H1 (cell line): ENCODE measurements around the gene ZFAND2B. TPM values are rescaled to one million over a fixed set of nuclear protein-coding genes. Genes with fewer than 3 reads are reported as not detected.

ENCODE experiments used
- CTCF ChIA-PET: fragments of 300-600 bp; sonication (Branson Sonifier 250); formaldehyde crosslinking; loops from one replicate; lab custom pipeline; 2021; ENCODE audit not compliant: partially characterized antibody; lab: Charles Lee
- POLR2A ChIA-PET: fragments of 300-600 bp; sonication (Branson Sonifier 250); formaldehyde crosslinking; loops from one replicate; lab custom pipeline; 2021; ENCODE audit warnings: inconsistent platforms; ENCODE audit not compliant: partially characterized antibody; lab: Charles Lee
- DNase-seq, 2 experiments: peaks; one replicate each; pipeline versions ENCODE4 v3.0.0 to v3.0.0-alpha.2; 2010 to 2022; ENCODE audit warnings: low spot score in 2 of 2, low read depth in 1 of 2, mixed read lengths in 1 of 2
- FAIRE-seq: peaks from 2 replicates; lab custom pipeline; 2011; peaks lifted over from hg19 to GRCh38; lab: Jason Lieb, UNC
- H2AFZ ChIP-seq: 2 replicates; pipeline ENCODE4 v1.8.1; 2012; ENCODE audit warnings: low read length, inconsistent platforms
- H2AK5ac ChIP-seq: 2 replicates; pipeline ENCODE4 v1.6.1; 2013; ENCODE audit warnings: low read depth, low read length
- H2BK120ac ChIP-seq: replicated peaks from 2 replicates; pipeline ENCODE3; 2013; ENCODE audit warnings: low read depth, low read length, inconsistent platforms
- H2BK12ac ChIP-seq: 2 replicates; pipeline ENCODE4 v1.6.1; 2013; ENCODE audit warnings: low read depth, low read length
- H2BK15ac ChIP-seq: 2 replicates; pipeline ENCODE4 v1.6.1; 2013; ENCODE audit warnings: low read length
- H2BK20ac ChIP-seq: 2 replicates; pipeline ENCODE4 v1.6.1; 2013; ENCODE audit warnings: low read length
- H2BK5ac ChIP-seq: 2 replicates; pipeline ENCODE4 v1.6.1; 2013; ENCODE audit warnings: low read depth, low read length
- H3K14ac ChIP-seq: 2 replicates; pipeline ENCODE4 v1.6.1; 2013; ENCODE audit warnings: inconsistent platforms; ENCODE audit not compliant: insufficient read length
- H3K18ac ChIP-seq: 2 replicates; pipeline ENCODE4 v1.6.1; 2013; ENCODE audit warnings: low read length; ENCODE audit errors: extremely low read depth
- H3K23ac ChIP-seq: 2 replicates; pipeline ENCODE4 v1.6.1; 2013; ENCODE audit warnings: inconsistent platforms; ENCODE audit not compliant: insufficient read length
- H3K23me2 ChIP-seq: 2 replicates; pipeline ENCODE4 v1.6.1; 2013; ENCODE audit warnings: low read depth, low read length
- H3K27ac ChIP-seq: 2 replicates; pipeline ENCODE4 v1.6.1; 2011; ENCODE audit warnings: low read depth, low read length, inconsistent platforms
- H3K27me3 ChIP-seq, 4 experiments: replicated peaks in 1 of 4; 1 replicate in 1 of 4; 2 replicates in 3 of 4; pipeline versions ENCODE4 v1.6.1 to v1.8.1; 2011 to 2013; ENCODE audit warnings: low read length in 3 of 4, mild to moderate bottlenecking in 3 of 4, inconsistent platforms in 2 of 4, mixed read lengths in 2 of 4, moderate library complexity in 1 of 4; ENCODE audit not compliant: control insufficient read depth in 3 of 4, insufficient read depth in 3 of 4; ENCODE audit errors: extremely low read depth in 1 of 4
- H3K36me3 ChIP-seq, 4 experiments: 2 replicates each; pipeline versions ENCODE4 v1.6.1 to v1.8.1; 2011 to 2013; ENCODE audit warnings: mild to moderate bottlenecking in 4 of 4, low read length in 3 of 4, moderate library complexity in 2 of 4, control low read depth in 1 of 4, inconsistent platforms in 1 of 4; ENCODE audit not compliant: insufficient read depth in 4 of 4, control insufficient read depth in 2 of 4
- H3K4ac ChIP-seq: replicated peaks from 2 replicates; pipeline ENCODE3; 2013; ENCODE audit warnings: low read length, low read depth, mixed read lengths, inconsistent platforms; ENCODE audit not compliant: insufficient read length
- H3K4me1 ChIP-seq, 4 experiments: replicated peaks in 1 of 4; 1 replicate in 1 of 4; 2 replicates in 3 of 4; pipeline versions ENCODE4 v1.6.1 to v1.8.1; 2011 to 2013; ENCODE audit warnings: low read length in 3 of 4, inconsistent platforms in 2 of 4, mixed read lengths in 1 of 4; ENCODE audit not compliant: insufficient read depth in 4 of 4, control insufficient read depth in 3 of 4
- H3K4me2 ChIP-seq, 2 experiments: 2 replicates each; pipeline versions ENCODE4 v1.6.1 to v1.8.1; 2011 to 2013; ENCODE audit warnings: low read depth in 2 of 2, low read length in 2 of 2, control low read depth in 1 of 2, inconsistent platforms in 1 of 2, mild to moderate bottlenecking in 1 of 2; ENCODE audit not compliant: insufficient read depth in 1 of 2
- H3K4me3 ChIP-seq, 4 experiments: fragments of 200-600, 300-600 bp in 1 of 4; sonication (generic), shearing (Covaris generic), sonication (Bioruptor Twin) in 1 of 4; 2 replicates each; pipeline versions ENCODE4 v1.5.1 to v1.8.1; 2011 to 2016; ENCODE audit warnings: low read length in 4 of 4, low read depth in 3 of 4, control low read depth in 2 of 4, inconsistent platforms in 2 of 4, mild to moderate bottlenecking in 2 of 4, mixed read lengths in 1 of 4, moderate library complexity in 1 of 4; ENCODE audit not compliant: insufficient read depth in 2 of 4; ENCODE audit errors: extremely low read depth in 1 of 4
- H3K56ac ChIP-seq: replicated peaks from 2 replicates; pipeline ENCODE3; 2013; ENCODE audit warnings: low read depth, mild to moderate bottlenecking, mixed read lengths, low read length, inconsistent platforms; ENCODE audit not compliant: insufficient read length
- H3K79me1 ChIP-seq: 2 replicates; pipeline ENCODE4 v1.6.1; 2013; ENCODE audit warnings: low read depth, low read length, control low read depth
- H3K79me2 ChIP-seq, 2 experiments: 2 replicates each; pipeline versions ENCODE4 v1.6.1 to v1.8.1; 2012 to 2013; ENCODE audit warnings: low read length in 2 of 2, mild to moderate bottlenecking in 2 of 2, inconsistent platforms in 1 of 2; ENCODE audit not compliant: insufficient read depth in 2 of 2, control insufficient read depth in 1 of 2
- H3K9ac ChIP-seq, 4 experiments: replicated peaks in 1 of 4; 1 replicate in 1 of 4; 2 replicates in 3 of 4; pipeline versions ENCODE4 v1.6.1 to v1.8.1; 2011 to 2013; ENCODE audit warnings: low read depth in 3 of 4, low read length in 3 of 4, control low read depth in 2 of 4, mild to moderate bottlenecking in 2 of 4, moderate library complexity in 2 of 4, inconsistent platforms in 1 of 4; ENCODE audit errors: extremely low read depth in 1 of 4
- H3K9me3 ChIP-seq, 2 experiments: 2 replicates each; pipeline versions ENCODE4 v1.6.1 to v1.8.1; 2012 to 2013; ENCODE audit warnings: mild to moderate bottlenecking in 2 of 2, moderate library complexity in 2 of 2, control low read depth in 1 of 2, inconsistent platforms in 1 of 2, low read depth in 1 of 2, low read length in 1 of 2, mixed read lengths in 1 of 2; ENCODE audit not compliant: insufficient read depth in 2 of 2
- H4K20me1 ChIP-seq, 2 experiments: replicated peaks in 1 of 2; 2 replicates each; pipeline versions ENCODE3 to v1.8.1; 2011 to 2013; ENCODE audit warnings: inconsistent platforms in 2 of 2, low read length in 2 of 2, mild to moderate bottlenecking in 1 of 2; ENCODE audit not compliant: insufficient read depth in 2 of 2, control insufficient read depth in 1 of 2
- H4K5ac ChIP-seq: 2 replicates; pipeline ENCODE4 v1.6.1; 2013; ENCODE audit warnings: low read length, low read depth, mixed read lengths, inconsistent platforms; ENCODE audit not compliant: insufficient read length
- H4K8ac ChIP-seq: 2 replicates; pipeline ENCODE4 v1.8.0; 2013; ENCODE audit warnings: mild to moderate bottlenecking, moderate library complexity, low read length, inconsistent platforms; ENCODE audit not compliant: insufficient read depth; ENCODE audit errors: extremely low read depth
- H4K91ac ChIP-seq: replicated peaks from 2 replicates; pipeline ENCODE3; 2013; ENCODE audit warnings: low read length, mixed read lengths, inconsistent platforms; ENCODE audit not compliant: insufficient read length
- ASH2L ChIP-seq: fragments of 200-600, 300-600 bp; sonication (generic); IDR thresholded peaks from one replicate; pipeline ENCODE4 v1.7.1; 2017; ENCODE audit warnings: low read length
- CBX8 ChIP-seq: fragments of 300-800, 300-1000 bp; sonication (generic); IDR thresholded peaks from 2 replicates; pipeline ENCODE4 v1.7.1; 2016; ENCODE audit warnings: low read depth, low read length, borderline replicate concordance
- CEBPB ChIP-seq: IDR thresholded peaks from 2 replicates; pipeline ENCODE4 v1.6.1; 2012; ENCODE audit warnings: low read depth, low read length
- GABPA ChIP-seq: IDR thresholded peaks from 2 replicates; pipeline ENCODE4 v1.6.1; 2011; ENCODE audit warnings: mild to moderate bottlenecking, low read length, moderate library complexity, borderline replicate concordance; ENCODE audit not compliant: insufficient read depth
- HDAC2 ChIP-seq, 2 experiments: fragments of 300-600 bp in 1 of 2; sonication (generic) in 1 of 2; IDR thresholded peaks; 2 replicates each; pipeline ENCODE4 v1.6.1; 2011 to 2012; ENCODE audit warnings: low read depth in 2 of 2, low read length in 2 of 2, mild to moderate bottlenecking in 2 of 2, moderate library complexity in 2 of 2, borderline replicate concordance in 1 of 2, inconsistent platforms in 1 of 2
- NANOG ChIP-seq: IDR thresholded peaks from 2 replicates; pipeline ENCODE4 v1.6.1; 2011; ENCODE audit warnings: low read length, low read depth, mild to moderate bottlenecking, inconsistent platforms; ENCODE audit not compliant: insufficient read depth, poor library complexity, severe bottlenecking
- RAD21 ChIP-seq, 2 experiments: IDR thresholded peaks in 1 of 2; conservative IDR thresholded peaks in 1 of 2; 2 replicates each; pipeline ENCODE4 v1.6.1; 2011; ENCODE audit warnings: low read depth in 2 of 2, low read length in 2 of 2, improper control_type of control experiment in 1 of 2, inconsistent platforms in 1 of 2, mild to moderate bottlenecking in 1 of 2, moderate library complexity in 1 of 2
- RNF2 ChIP-seq: fragments of 200-900, 300-1000 bp; sonication (generic); IDR thresholded peaks from 2 replicates; pipeline ENCODE4 v1.7.1; 2016; ENCODE audit warnings: borderline replicate concordance, low read depth, mild to moderate bottlenecking, antibody characterized with exemption, low read length; ENCODE audit not compliant: poor library complexity, severe bottlenecking; ENCODE audit errors: missing control alignments
- SP1 ChIP-seq: IDR thresholded peaks from 2 replicates; pipeline ENCODE4 v1.6.1; 2011; ENCODE audit warnings: low read depth, low read length
- SP4 ChIP-seq: IDR thresholded peaks from 2 replicates; pipeline ENCODE4 v1.6.1; 2012; ENCODE audit warnings: low read length, inconsistent platforms
- SUZ12 ChIP-seq: fragments of 200-600 bp; sonication (generic); IDR thresholded peaks from 2 replicates; pipeline ENCODE4 v1.6.1; 2012; ENCODE audit warnings: mild to moderate bottlenecking, inconsistent platforms, low read length, moderate library complexity, mixed read lengths
- WGBS, 2 experiments: shearing (Covaris generic) in 1 of 2; methylation state at CpG; one replicate each; pipeline versions ENCODE4 v1.1.6 to v1.1.7; 2013 to 2015; ENCODE audit warnings: low lambda C conversion rate in 2 of 2, mixed read lengths in 2 of 2, inconsistent platforms in 1 of 2, low coverage in 1 of 2, missing lambda C conversion rate in 1 of 2; ENCODE audit not compliant: insufficient replicate concordance in 2 of 2, insufficient coverage in 1 of 2, insufficient read length in 1 of 2; ENCODE audit errors: extremely low coverage in 1 of 2, missing lambda C conversion rate in 1 of 2; 5-methylcytosine and 5-hydroxymethylcytosine counted together
- polyA plus RNA-seq, 7 experiments: library from polyadenylated mRNA; depleted of rRNA in 3 of 7; stranded (reverse) in 5 of 7; unstranded in 2 of 7; fragments of >200 nt in 5 of 7; fragments of 200-250 nt in 2 of 7; gene quantifications; 1 replicate in 5 of 7; 2 replicates in 1 of 7; 4 replicates in 1 of 7; pipeline versions ENCODE4 v1.2.1 to v1.2.3, GENCODE V29; 2011 to 2013; ENCODE audit warnings: missing spikeins in 2 of 7, mixed read lengths in 2 of 7
- total RNA-seq: library from RNA; stranded (reverse); fragmentation: NEBNext Ultra II Directional; extraction: Animal tissue kit (Norgen Biotek cat#: 25700); gene quantifications from 2 replicates; pipeline ENCODE4 v1.2.1, GENCODE V29; 2021

Gene ZFAND2B
- total and polyA plus RNA-seq, 2 of the 8 experiments (the other 6 are each of a cell fraction or from before 2014, with no cell fraction given): 16.0 to 17.9 TPM

GRCh38 chr2:219218217-219218731 is 11.7 kb downstream of the ZFAND2B start:
- no peak overlapping the region for H2BK120ac ChIP-seq
- H3K23me2 ChIP-seq: peaks cover 14% of the 10 kb centered on the region
- no peak overlapping the region for H2BK20ac ChIP-seq
- peak overlapping the region; percentile 88 to 96 for H3K4me2 ChIP-seq
- no peak overlapping the region for H2AK5ac ChIP-seq
- H3K36me3 ChIP-seq: peaks cover 11 to 43% (median 30%) of the 10 kb centered on the region in 4 experiments; a peak in 7 of 8 replicates
- H4K5ac ChIP-seq: peak overlapping the region; percentile 96
- peak overlapping the region; percentile 66 to 80 (median 75) for H3K4me3 ChIP-seq
- H3K27me3 ChIP-seq: no peaks in the 10 kb centered on the region; a peak in 1 of 7 replicates
- H4K91ac ChIP-seq: peak overlapping the region; percentile 100
- H2BK5ac ChIP-seq: peak overlapping the region; percentile 97
- no peaks in the 10 kb centered on the region for H3K79me2 ChIP-seq
- DNase-seq: peak in 1 of 2 experiments; percentile 90
- no peaks in the 10 kb centered on the region for H3K79me1 ChIP-seq
- peak overlapping the region; percentile 93 for H3K56ac ChIP-seq
- POLR2A ChIA-PET: interaction anchor here (0.8 to 14.0 kb wide), 28 partner anchors 9 to 106 kb away, joined by 3 to 190 read pairs (median 6); partner anchors contain the start of genes ANKZF1, ATG9A, CNPPD1 and DNAJB2
- H3K4ac ChIP-seq: peak overlapping the region; percentile 99
- peaks cover 0 to 12% (median 6%) of the 10 kb centered on the region in 4 experiments; a peak in 3 of 7 replicates for H3K4me1 ChIP-seq
- peaks cover 0 to 2% of the 10 kb centered on the region in 2 experiments for H4K20me1 ChIP-seq
- peak overlapping the region; percentile 98 for H3K18ac ChIP-seq
- no peak overlapping the region for H3K23ac ChIP-seq
- no peak for FAIRE-seq
- H3K9ac ChIP-seq: peak overlapping the region; percentile 59 to 93 (median 88); a peak in 6 of 7 replicates
- H2BK12ac ChIP-seq: peak overlapping the region; percentile 90; the same call in 1 of the 2 replicates
- H2AFZ ChIP-seq: no peak overlapping the region; the same call in 1 of the 2 replicates
- CTCF ChIA-PET: interaction anchor here (0.6 to 1.8 kb wide), 3 partner anchors 26 to 60 kb away, joined by 3 to 4 read pairs (median 3); no protein-coding TSS in a partner anchor
- H2BK15ac ChIP-seq: no peak overlapping the region
- peak overlapping the region; percentile 95 for H4K8ac ChIP-seq
- peak overlapping the region; percentile 3; the same call in 1 of the 2 replicates for H3K27ac ChIP-seq
- H3K9me3 ChIP-seq: no peaks in the 10 kb centered on the region
- 2% methylated on average over 27 of the region's 37 CpGs; no CpG with 5 or more reads in 1 of the 2 experiments for WGBS, 2 experiments
- no peak overlapping the region for H3K14ac ChIP-seq
- TF ChIP-seq ASH2L (peak; percentile 0), SUZ12 (peak; percentile 54; the same call in 1 of the 2 replicates), CBX8 (no peak), HDAC2 (IDR thresholded peaks at IDR 0.05; ENCODE audit: borderline replicate concordance in 1 of 2, low read depth in 2 of 2, low read length in 2 of 2) (0 out of 4 replicates have a peak, but pooled peaks of 1 of the 2 experiments have one; percentile 31), RNF2 (no peak), CEBPB (no peak), NANOG (no peak), GABPA (0 out of 2 replicates have a peak, but pooled peaks have one; percentile 69), SP1 (no peak), RAD21 (IDR thresholded peaks at IDR 0.05 in 1 of 2, conservative IDR thresholded peaks at IDR 0.05 in 1 of 2; ENCODE audit: low read depth in 2 of 2, low read length in 2 of 2) (no peak), SP4 (no peak)
